Ovary (tissue), 3 donors: Measurements from ENCODE around the gene PIK3R2.

Experiments used
- EP300 ChIP-seq: sonication (generic); formaldehyde crosslinking; IDR thresholded peaks from one replicate; pipeline ENCODE4 v1.6.1; 2017; ENCODE audit warnings: antibody characterized with exemption
- POLR2A ChIP-seq: fragments of 450-650 bp; IDR thresholded peaks from one replicate; pipeline ENCODE4 v1.6.1; 2017; ENCODE audit warnings: antibody characterized with exemption, mild to moderate bottlenecking, moderate library complexity
- TF ChIP-seq, protein P1 (sequence below), 3 donors: fragments of 450-650 bp in 2 of 3; fragments of 200-600 bp in 1 of 3; IDR thresholded peaks; one replicate each; pipeline versions ENCODE4 v1.5.1 to v1.8.0; 2016 to 2022; ENCODE audit warnings: antibody characterized with exemption in 3 of 3, mild to moderate bottlenecking in 1 of 3
- donor health status: DM: no; HTN: no; CAD: no.

DNA sequence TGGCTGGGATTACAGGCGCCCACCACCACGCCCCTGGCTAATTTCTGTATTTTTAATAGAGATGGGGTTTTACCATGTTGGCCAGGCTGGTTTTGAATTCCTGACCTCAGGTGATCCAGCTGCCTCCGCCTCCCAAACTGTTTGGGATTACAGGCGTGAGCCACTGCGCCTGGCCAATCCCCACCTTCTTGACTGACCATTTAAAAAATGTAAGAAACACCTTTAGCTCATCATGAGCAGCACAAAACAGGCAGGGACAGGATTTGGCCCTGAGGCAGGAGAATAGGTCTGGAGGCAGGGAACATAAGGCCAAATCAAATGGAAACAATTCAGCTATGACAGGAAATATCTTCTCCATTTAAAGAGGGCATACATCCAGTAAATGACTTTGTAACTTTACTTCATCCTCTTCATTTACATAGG lies 38.7 kb downstream of the PIK3R2 start:
- TF ChIP-seq, protein P1, sequence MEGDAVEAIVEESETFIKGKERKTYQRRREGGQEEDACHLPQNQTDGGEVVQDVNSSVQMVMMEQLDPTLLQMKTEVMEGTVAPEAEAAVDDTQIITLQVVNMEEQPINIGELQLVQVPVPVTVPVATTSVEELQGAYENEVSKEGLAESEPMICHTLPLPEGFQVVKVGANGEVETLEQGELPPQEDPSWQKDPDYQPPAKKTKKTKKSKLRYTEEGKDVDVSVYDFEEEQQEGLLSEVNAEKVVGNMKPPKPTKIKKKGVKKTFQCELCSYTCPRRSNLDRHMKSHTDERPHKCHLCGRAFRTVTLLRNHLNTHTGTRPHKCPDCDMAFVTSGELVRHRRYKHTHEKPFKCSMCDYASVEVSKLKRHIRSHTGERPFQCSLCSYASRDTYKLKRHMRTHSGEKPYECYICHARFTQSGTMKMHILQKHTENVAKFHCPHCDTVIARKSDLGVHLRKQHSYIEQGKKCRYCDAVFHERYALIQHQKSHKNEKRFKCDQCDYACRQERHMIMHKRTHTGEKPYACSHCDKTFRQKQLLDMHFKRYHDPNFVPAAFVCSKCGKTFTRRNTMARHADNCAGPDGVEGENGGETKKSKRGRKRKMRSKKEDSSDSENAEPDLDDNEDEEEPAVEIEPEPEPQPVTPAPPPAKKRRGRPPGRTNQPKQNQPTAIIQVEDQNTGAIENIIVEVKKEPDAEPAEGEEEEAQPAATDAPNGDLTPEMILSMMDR (IDR thresholded peaks at IDR 0.05) = no peak
- TF ChIP-seq EP300 (no peak), POLR2A (peak; percentile 17)
